GM10266 (cell line): ENCODE measurements around the gene IDH3G.
"Not testable (repeated sequence)": the region's sequence is repeated elsewhere in the genome, so short reads cannot be mapped to it uniquely, and the experiment has no call there.

ENCODE experiments used
- DNase-seq: peaks from one replicate; pipeline ENCODE4 v3.0.0; 2012; ENCODE audit errors: extremely low spot score
- TF ChIP-seq, protein P1 (sequence below): IDR thresholded peaks from 2 replicates; pipeline ENCODE4 v1.5.1; 2012; ENCODE audit warnings: mild to moderate bottlenecking, low read depth; ENCODE audit not compliant: control insufficient read depth, insufficient read depth; ENCODE audit errors: missing control alignments

The IDH3G gene

DNA sequence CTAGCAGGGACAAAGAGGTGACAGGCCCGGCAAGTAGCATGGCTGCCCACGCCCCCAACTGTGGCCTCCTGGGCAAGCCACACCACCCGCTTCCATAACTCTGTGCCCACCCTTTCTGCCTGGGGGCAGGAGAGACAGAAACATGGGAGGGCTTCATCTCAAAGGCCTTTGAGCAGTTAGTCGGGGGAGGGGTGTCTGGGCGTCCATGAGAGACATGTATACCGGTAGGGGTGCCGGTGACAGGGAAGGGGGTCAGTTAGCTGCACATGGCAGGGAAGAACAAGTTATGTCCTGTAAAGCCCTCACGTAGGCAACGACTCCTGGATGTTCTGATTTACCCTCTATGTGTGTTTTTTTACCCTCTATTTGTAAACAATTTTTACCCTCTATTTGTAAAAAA lies 26.9 kb upstream of the IDH3G start:
- DNase-seq, result no peak

DNA sequence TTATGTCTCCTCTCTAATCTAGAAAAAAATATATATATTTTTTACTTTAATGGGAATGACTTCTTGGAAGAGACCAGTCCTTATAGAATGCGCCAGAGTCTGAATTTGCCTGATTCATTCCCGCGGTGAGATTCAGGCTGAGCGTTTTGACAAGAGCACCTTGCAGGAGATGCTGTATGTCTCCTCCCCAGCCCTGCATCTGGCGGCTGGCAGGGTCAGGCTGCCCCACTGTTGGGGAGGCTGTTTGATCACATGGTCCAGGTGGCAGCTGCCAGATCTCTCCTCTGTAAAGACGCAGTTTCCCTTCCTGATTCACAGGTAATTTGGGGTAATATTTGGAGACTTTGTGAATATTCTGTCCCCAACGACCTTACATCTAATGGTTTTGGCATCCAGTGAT lies 26.4 kb upstream of the IDH3G start:
- TF ChIP-seq, protein P1, sequence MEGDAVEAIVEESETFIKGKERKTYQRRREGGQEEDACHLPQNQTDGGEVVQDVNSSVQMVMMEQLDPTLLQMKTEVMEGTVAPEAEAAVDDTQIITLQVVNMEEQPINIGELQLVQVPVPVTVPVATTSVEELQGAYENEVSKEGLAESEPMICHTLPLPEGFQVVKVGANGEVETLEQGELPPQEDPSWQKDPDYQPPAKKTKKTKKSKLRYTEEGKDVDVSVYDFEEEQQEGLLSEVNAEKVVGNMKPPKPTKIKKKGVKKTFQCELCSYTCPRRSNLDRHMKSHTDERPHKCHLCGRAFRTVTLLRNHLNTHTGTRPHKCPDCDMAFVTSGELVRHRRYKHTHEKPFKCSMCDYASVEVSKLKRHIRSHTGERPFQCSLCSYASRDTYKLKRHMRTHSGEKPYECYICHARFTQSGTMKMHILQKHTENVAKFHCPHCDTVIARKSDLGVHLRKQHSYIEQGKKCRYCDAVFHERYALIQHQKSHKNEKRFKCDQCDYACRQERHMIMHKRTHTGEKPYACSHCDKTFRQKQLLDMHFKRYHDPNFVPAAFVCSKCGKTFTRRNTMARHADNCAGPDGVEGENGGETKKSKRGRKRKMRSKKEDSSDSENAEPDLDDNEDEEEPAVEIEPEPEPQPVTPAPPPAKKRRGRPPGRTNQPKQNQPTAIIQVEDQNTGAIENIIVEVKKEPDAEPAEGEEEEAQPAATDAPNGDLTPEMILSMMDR, result no peak

More for the DNA sequence above, 26.9 kb upstream of the IDH3G start:
- TF ChIP-seq, protein P1, result no peak

GRCh38 chrX:153819384-153820040 lies 25.3 kb upstream of the IDH3G start:
- TF ChIP-seq, protein P1, result no peak
- DNase-seq, result no peak

More for the DNA sequence above, 26.4 kb upstream of the IDH3G start:
- no peak for DNase-seq

DNA sequence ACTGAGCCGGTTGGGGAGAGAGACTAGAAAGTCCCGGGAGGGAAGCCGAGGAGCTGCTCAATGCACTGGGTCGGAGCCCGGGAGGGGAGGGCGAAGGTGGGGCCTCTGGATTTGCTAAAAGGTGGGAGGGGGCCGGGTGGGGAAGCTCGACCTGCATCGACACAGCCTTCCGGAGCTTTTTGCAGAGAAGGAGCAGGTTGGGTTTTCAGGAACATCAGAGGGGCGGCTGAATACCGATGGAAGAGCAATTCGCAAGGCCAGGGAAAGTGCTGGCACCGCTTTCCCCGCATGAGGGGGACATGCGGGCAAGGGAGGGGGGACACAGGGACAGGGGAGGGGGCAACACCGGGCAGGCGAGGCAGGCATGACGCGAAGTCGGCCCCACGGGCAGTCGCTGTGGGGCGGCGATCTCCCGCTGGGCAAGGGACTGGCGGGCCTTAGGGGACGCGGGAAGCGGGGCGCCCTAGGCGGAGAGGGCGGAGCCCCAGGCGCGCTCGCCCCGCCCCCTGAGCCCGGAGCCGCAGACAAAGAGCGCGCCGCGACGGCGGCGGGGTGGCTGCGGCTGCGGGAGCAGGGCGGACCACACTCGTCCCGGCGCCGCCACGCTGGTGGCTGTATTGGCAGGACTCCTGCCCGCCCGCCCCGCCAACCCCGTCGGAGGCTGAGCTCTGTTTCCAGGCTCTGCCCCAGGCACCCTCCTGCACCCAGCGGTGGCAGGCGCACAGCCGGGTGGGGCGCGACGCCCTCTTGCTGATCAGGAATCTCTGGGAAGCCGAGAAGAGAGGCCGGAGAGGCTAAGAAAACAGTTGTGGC lies 24.6 kb upstream of the IDH3G start:
- TF ChIP-seq, protein P1, result no peak
- peak; percentile 58 for DNase-seq

- DNase-seq, result not testable (repeated sequence)
Measured at GRCh38 chrX:153818064-153818463, 23.9 kb upstream of the IDH3G start.

DNA sequence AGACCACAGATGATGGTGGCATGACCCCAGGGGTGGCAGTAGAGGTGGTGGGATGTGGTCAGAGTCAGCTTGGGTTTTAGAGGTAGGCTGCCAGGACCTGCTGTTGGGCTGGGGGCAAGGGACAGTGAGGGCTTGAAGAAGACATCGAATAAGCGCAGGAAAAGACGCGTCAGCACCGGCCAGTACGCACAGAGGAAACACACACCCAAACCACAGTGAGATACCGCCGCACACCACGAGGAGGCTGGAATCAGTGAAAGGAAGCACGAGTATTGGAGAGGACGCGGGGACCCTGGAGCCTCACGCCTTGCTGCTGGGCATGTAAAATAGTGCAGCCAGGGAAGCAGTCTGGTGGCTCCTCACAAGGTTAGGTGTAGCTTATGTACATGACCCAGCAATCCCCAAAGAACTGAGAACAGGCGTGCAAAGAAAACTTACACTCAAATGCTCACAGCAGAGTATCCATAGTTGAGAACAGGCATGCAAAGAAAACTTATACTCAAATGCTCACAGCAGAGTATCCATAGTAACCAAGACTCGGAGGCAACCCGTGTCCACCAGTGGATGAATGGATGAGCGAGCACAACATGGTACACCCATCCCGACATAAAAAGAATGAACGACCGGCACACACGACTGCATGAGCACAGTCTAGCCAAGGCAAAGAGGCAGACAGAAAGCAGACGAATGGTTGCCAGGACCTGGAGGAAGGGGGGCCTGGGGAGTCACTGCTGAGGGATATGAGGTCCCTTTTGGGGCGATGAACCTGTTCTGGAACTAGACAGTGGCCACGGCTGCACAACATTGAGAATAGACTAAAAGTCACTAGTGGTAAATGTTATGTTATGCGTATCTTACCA lies 22.9 kb upstream of the IDH3G start:
- no peak for DNase-seq
- TF ChIP-seq, protein P1, result no peak

DNA sequence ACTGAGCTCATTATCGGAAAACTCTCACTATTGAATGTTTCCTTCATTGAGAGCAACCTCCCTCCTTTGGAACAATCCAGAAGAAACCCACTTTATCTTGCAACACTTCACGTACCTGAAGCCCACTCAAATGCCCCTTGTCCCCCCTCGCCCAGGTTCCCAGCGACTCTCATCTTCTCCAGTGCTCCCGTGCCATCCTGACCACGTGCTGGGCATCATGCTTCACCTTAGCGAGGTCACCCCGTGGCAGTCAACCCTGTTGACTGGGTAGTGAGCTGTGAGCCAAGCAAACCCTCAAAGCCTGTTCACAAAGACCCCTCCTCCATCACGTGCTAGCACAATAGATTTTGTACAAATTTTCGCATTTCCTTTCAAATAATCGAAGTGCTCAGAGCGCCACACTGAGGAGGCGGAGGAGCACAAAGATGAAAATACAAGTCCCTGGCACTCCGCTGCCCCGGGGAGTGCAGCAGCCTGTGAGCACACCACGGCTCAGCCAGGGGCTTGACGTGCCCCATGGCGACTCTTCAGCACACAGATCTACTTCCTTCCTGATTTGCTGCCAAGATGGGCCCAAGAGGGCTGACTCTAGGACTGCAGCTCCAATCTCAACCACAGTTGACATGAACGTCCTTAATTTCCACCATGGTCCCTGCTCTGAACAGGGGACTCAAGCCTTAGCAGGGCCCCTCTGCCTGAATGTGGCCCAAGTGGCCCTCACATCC lies 20.6 kb upstream of the IDH3G start:
- TF ChIP-seq, protein P1, result no peak
- DNase-seq, result no peak
